ENCODE data around the gene IZUMO1. TPM values are rescaled to one million over a fixed set of nuclear protein-coding genes. Genes with fewer than 3 reads are reported as not detected.
A peak's percentile ranks its signal among the peaks of the same experiment; 100 is the strongest.
"Not testable (repeated sequence)": the region's sequence is repeated elsewhere in the genome, so short reads cannot be mapped to it uniquely, and the experiment has no call there.

The IZUMO1 gene
- total and polyA plus RNA-seq, 2 experiments from 2014 or later = not detected

DNA sequence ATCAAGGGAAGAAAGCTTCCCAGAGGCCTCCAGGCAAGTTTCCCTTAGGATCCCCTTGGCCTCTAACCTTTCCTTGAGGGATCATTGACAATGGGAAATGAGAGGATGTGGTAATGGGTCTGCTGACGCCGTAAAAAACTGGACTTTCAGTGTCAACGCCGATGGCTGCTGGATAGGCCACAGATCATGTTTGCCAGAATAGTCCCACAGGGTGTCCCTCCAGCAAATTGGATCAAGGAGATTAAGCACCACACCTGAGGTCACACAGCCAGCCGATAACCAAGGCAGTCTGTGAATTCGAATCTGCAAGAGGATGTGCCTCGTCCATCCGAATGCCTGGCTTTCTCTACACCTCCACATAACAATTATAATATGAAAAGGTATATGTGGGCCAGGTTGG, 46.6 kb upstream of the IZUMO1 start:
- no peak overlapping the region for H3K27ac ChIP-seq
- no peaks in the 10 kb centered on the region for H4K20me1 ChIP-seq (ENCODE audit: insufficient read depth)
- no peaks in the 10 kb centered on the region for H3K4me1 ChIP-seq (ENCODE audit: insufficient read depth)
- TF ChIP-seq EZH2 (IDR thresholded peaks at IDR 0.05; ENCODE audit: insufficient read depth, poor library complexity, severe bottlenecking) = no peak
- no peak for TF ChIP-seq EZH2phosphoT487 (IDR thresholded peaks at IDR 0.05; ENCODE audit: insufficient read depth, low read depth)
- H3K9me2 ChIP-seq (ENCODE audit: insufficient read depth) = no peaks in the 10 kb centered on the region
- no peak overlapping the region for H3K9ac ChIP-seq
- no peaks in the 10 kb centered on the region for H3K9me3 ChIP-seq (ENCODE audit: low read depth)
- WGBS, 2 experiments (ENCODE audit: low coverage in 1 of 2, low lambda C conversion rate in 2 of 2, missing lambda C conversion rate in 2 of 2) = 79 to 86% methylated on average over 8 of the region's 8 CpGs
- no peaks in the 10 kb centered on the region for H3K79me2 ChIP-seq (ENCODE audit: insufficient read depth)
- H3K4me3 ChIP-seq = no peak overlapping the region
- H3K27me3 ChIP-seq (replicated peaks; ENCODE audit: insufficient read depth) = no peaks in the 10 kb centered on the region
- in situ Hi-C loops (cut with MboI) = loop anchor here (5.0 to 10.0 kb wide), 2 partner anchors 49 to 182 kb away; no protein-coding TSS in a partner anchor
- H3F3A ChIP-seq (ENCODE audit: insufficient read depth) = peaks cover 5% of the 10 kb centered on the region; the same call in 1 of the 2 replicates
- no peak overlapping the region for H2AFZ ChIP-seq
- no peak for DNase-seq
- no peaks in the 10 kb centered on the region for H3K36me3 ChIP-seq (ENCODE audit: low read depth)
- no peak overlapping the region for H3K4me2 ChIP-seq (ENCODE audit: unreplicated experiment)

DNA sequence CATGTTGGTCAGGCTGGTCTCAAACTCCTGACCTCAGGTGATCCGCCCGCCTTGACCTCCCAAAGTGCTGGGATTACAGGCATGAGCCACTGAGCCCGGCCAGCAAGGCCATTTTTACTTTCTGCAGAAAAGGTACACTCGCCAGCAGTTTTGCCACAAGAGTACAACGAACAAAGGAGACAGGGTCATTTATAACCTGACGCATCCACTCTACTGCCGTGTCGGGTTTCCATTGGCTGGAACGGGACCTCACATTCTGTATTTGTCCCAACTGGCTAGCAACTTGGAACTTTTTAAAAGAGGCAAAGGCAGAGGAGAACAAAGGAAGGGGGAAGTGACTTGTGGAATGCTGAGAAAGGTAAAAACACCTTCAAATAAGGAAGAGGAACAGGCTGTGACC, 40.6 kb upstream of the IZUMO1 start:
- H3K79me2 ChIP-seq (ENCODE audit: insufficient read depth); H2AFZ ChIP-seq; H3K4me3 ChIP-seq; DNase-seq; H3K4me2 ChIP-seq (ENCODE audit: unreplicated experiment); H3K9me3 ChIP-seq (ENCODE audit: low read depth); H3K27ac ChIP-seq; H3K9me2 ChIP-seq (ENCODE audit: insufficient read depth); in situ Hi-C loops (cut with MboI); H3K36me3 ChIP-seq (ENCODE audit: low read depth); H3K27me3 ChIP-seq (replicated peaks; ENCODE audit: insufficient read depth); H3F3A ChIP-seq (ENCODE audit: insufficient read depth); H3K4me1 ChIP-seq (ENCODE audit: insufficient read depth); H3K9ac ChIP-seq; H4K20me1 ChIP-seq (ENCODE audit: insufficient read depth): not testable (repeated sequence)
- 65% methylated on average over 9 of the region's 9 CpGs for WGBS, 2 experiments (ENCODE audit: low coverage in 1 of 2, low lambda C conversion rate in 2 of 2, missing lambda C conversion rate in 2 of 2)

DNA sequence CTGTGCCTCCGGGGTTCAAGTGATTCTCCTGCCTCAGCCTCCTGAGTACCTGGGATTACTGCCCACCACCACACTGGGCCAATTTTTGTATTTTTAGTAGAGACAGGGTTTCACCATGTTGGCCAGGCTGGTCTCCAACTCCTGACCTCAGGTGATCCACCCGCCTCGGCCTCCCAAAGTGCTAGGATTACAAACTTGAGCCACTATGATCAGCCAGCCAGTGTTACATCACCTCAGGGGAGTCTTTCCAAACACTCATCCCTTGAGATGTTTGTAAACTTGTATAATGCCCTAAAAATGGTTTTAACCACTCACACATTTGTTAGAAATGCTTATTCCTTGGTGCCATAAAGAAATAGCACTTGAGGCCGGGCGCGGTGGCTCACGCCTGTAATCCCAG, 39.7 kb upstream of the IZUMO1 start:
- H3K4me3 ChIP-seq; H3F3A ChIP-seq (ENCODE audit: insufficient read depth); H3K4me2 ChIP-seq (ENCODE audit: unreplicated experiment); H3K27me3 ChIP-seq (replicated peaks; ENCODE audit: insufficient read depth); H3K79me2 ChIP-seq (ENCODE audit: insufficient read depth); H3K4me1 ChIP-seq (ENCODE audit: insufficient read depth); H3K9me3 ChIP-seq (ENCODE audit: low read depth); in situ Hi-C loops (cut with MboI); H3K9ac ChIP-seq; H3K27ac ChIP-seq; H3K9me2 ChIP-seq (ENCODE audit: insufficient read depth); H3K36me3 ChIP-seq (ENCODE audit: low read depth); H2AFZ ChIP-seq; H4K20me1 ChIP-seq (ENCODE audit: insufficient read depth); DNase-seq: not testable (repeated sequence)
- WGBS, 2 experiments (ENCODE audit: low coverage in 1 of 2, low lambda C conversion rate in 2 of 2, missing lambda C conversion rate in 2 of 2) = 91 to 92% methylated on average over 7 of the region's 7 CpGs

DNA sequence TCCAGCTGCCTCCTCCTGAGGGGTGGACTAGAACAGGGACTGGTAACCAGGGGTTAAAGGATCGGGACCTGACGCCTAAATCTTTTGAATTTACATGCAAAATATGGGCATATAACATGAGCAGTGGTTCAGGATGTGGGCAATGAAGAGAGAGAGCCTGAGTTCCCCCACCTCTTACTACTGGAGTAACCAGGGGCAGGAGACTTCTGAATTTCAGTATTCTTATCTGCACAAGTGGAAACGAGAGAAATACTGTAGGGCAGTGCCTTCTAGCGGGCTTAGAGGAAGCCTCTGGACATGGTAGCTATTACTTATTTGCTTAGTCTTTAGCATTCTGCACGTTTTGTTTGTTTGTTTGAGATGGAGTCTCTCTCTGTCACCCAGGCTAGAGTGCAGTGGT, 37.8 kb upstream of the IZUMO1 start:
- H3K4me3 ChIP-seq = no peak overlapping the region
- no peaks in the 10 kb centered on the region for H3F3A ChIP-seq (ENCODE audit: insufficient read depth)
- peak; percentile 23 for DNase-seq
- no peaks in the 10 kb centered on the region for H3K4me1 ChIP-seq (ENCODE audit: insufficient read depth)
- no peaks in the 10 kb centered on the region for H3K79me2 ChIP-seq (ENCODE audit: insufficient read depth)
- H3K9me3 ChIP-seq (ENCODE audit: low read depth) = no peaks in the 10 kb centered on the region
- no peak overlapping the region for H3K4me2 ChIP-seq (ENCODE audit: unreplicated experiment)
- H3K9me2 ChIP-seq (ENCODE audit: insufficient read depth) = no peaks in the 10 kb centered on the region
- in situ Hi-C loops (cut with MboI) = no loop called here
- H3K36me3 ChIP-seq (ENCODE audit: low read depth) = no peaks in the 10 kb centered on the region
- TF ChIP-seq EZH2phosphoT487 (IDR thresholded peaks at IDR 0.05; ENCODE audit: insufficient read depth, low read depth) (no peak), EZH2 (IDR thresholded peaks at IDR 0.05; ENCODE audit: insufficient read depth, poor library complexity, severe bottlenecking) (no peak)
- no peak overlapping the region for H3K27ac ChIP-seq
- no peak overlapping the region for H2AFZ ChIP-seq
- no peaks in the 10 kb centered on the region; the same call in 1 of the 2 replicates for H3K27me3 ChIP-seq (replicated peaks; ENCODE audit: insufficient read depth)
- WGBS, 2 experiments (ENCODE audit: low coverage in 1 of 2, low lambda C conversion rate in 2 of 2, missing lambda C conversion rate in 2 of 2) = 43 to 52% methylated on average over 5 of the region's 5 CpGs
- no peak overlapping the region for H3K9ac ChIP-seq
- no peaks in the 10 kb centered on the region for H4K20me1 ChIP-seq (ENCODE audit: insufficient read depth)

DNA sequence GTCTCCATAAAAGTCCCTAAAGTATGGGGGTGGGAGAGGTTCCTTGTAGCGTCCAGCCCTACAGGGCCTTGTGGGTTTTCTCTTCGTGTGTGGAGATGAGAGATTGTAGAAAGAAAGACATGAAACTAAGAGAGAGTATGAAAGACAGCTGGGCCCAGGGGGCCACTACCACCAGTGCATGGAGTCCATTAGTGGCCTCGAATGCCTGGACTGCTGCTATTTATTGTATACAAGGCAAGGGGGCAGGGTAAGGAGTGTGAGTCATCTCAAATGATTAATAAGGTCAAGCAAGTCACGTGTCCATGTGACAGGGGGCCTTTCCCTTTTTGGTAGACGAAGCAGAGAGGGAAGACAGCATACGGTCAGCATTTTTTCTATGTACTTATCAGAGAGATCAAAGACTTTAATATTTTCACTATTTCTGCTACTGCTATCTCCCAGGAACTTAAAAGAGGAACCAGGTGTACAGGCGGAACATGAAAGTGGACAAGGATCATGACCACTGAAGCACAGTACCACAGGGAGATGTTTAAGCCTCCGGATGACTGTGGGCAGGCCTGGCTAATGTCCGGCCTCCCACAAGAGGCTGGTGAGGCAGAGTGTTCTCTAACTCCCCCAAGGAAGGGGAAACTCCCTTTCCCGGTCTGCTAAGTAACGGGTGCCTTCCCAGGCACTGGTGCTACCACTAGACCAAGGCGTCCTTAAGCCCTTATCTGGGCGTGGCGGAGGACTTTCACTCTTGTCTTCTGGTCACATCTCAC, 34.1 kb upstream of the IZUMO1 start:
- Histone ChIP-seq H3K27ac (no peak overlapping the region), H3K9me3 (ENCODE audit: low read depth) (no peaks in the 10 kb centered on the region), H4K20me1 (ENCODE audit: insufficient read depth) (no peaks in the 10 kb centered on the region), H3K9me2 (ENCODE audit: insufficient read depth) (no peaks in the 10 kb centered on the region), H3K4me1 (ENCODE audit: insufficient read depth) (no peaks in the 10 kb centered on the region), H3K36me3 (ENCODE audit: low read depth) (no peaks in the 10 kb centered on the region), H3K9ac (no peak overlapping the region), H3F3A (ENCODE audit: insufficient read depth) (no peaks in the 10 kb centered on the region), H3K4me2 (ENCODE audit: unreplicated experiment) (no peak overlapping the region), H3K79me2 (ENCODE audit: insufficient read depth) (no peaks in the 10 kb centered on the region), H3K4me3 (no peak overlapping the region), H2AFZ (no peak overlapping the region), H3K27me3 (replicated peaks; ENCODE audit: insufficient read depth) (no peaks in the 10 kb centered on the region; the same call in 1 of the 2 replicates)
- DNase-seq = peak; percentile 34
- 65 to 67% methylated on average over 14 of the region's 14 CpGs for WGBS, 2 experiments (ENCODE audit: low coverage in 1 of 2, low lambda C conversion rate in 2 of 2, missing lambda C conversion rate in 2 of 2)
- in situ Hi-C loops (cut with MboI) = no loop called here
- TF ChIP-seq EZH2 (IDR thresholded peaks at IDR 0.05; ENCODE audit: insufficient read depth, poor library complexity, severe bottlenecking) = no peak
- TF ChIP-seq EZH2phosphoT487 (IDR thresholded peaks at IDR 0.05; ENCODE audit: insufficient read depth, low read depth) = no peak

All from GM23248 (cell line).